HEK293 (cell line): Measurements from ENCODE around the gene PLEKHA1.

ENCODE experiments used
- CTCF ChIA-PET: fragments of 350-600 bp; formaldehyde crosslinking; extraction: SDS; loops from one replicate; lab custom pipeline; 2021; ENCODE audit warnings: antibody characterized with exemption; lab: Yijun Ruan, JAX
- POLR2A ChIA-PET: fragments of 300-600 bp; formaldehyde crosslinking; extraction: SDS; loops from one replicate; lab custom pipeline; 2020; ENCODE audit warnings: antibody characterized with exemption, inconsistent platforms; lab: Yijun Ruan, JAX
- H3K27ac ChIP-seq: fragments of 200-500 bp; sonication (Bioruptor generic); 2 replicates; pipeline ENCODE4 v1.5.1; 2014; ENCODE audit warnings: low read depth, low read length, control low read depth, inconsistent platforms; ENCODE audit errors: extremely low read depth
- H3K36me3 ChIP-seq, 2 experiments: fragments of 200-500 bp in 1 of 2; sonication (Bioruptor generic) in 1 of 2; 1 replicate in 1 of 2; 2 replicates in 1 of 2; pipeline ENCODE4 v1.5.1; 2014 to 2017; ENCODE audit warnings: inconsistent platforms in 2 of 2, low read length in 2 of 2; ENCODE audit not compliant: control insufficient read depth in 2 of 2, insufficient read depth in 1 of 2
- H3K4me1 ChIP-seq: fragments of 200-500 bp; sonication (Bioruptor generic); 2 replicates; pipeline ENCODE4 v1.5.1; 2014; ENCODE audit warnings: mild to moderate bottlenecking, low read length, inconsistent platforms; ENCODE audit not compliant: control insufficient read depth, insufficient read depth
- H3K4me3 ChIP-seq: 2 replicates; pipeline ENCODE4 v1.5.1; 2011; ENCODE audit warnings: low read depth, mild to moderate bottlenecking, control low read depth, low read length, moderate library complexity
- H3K9me3 ChIP-seq: fragments of 200-500 bp; sonication (Bioruptor generic); 2 replicates; pipeline ENCODE4 v1.5.1; 2014; ENCODE audit warnings: low read depth, low read length, inconsistent platforms; ENCODE audit not compliant: control insufficient read depth, insufficient read depth
- CTCF ChIP-seq: fragments of 450-650 bp; formaldehyde crosslinking; IDR thresholded peaks from 2 replicates; pipeline ENCODE4 v1.5.1; 2016; ENCODE audit warnings: missing biosample characterization, missing genetic modification characterization
- GLIS2 ChIP-seq: fragments of 450-650 bp; formaldehyde crosslinking; IDR thresholded peaks from 2 replicates; pipeline ENCODE4 v1.5.1; 2016; ENCODE audit warnings: missing biosample characterization, missing genetic modification characterization
- KLF17 ChIP-seq: fragments of 450-650 bp; formaldehyde crosslinking; IDR thresholded peaks from 2 replicates; pipeline ENCODE4 v1.5.1; 2016; ENCODE audit warnings: missing biosample characterization, missing genetic modification characterization
- PRDM10 ChIP-seq: fragments of 450-650 bp; formaldehyde crosslinking; IDR thresholded peaks from 2 replicates; pipeline ENCODE4 v1.5.1; 2016; ENCODE audit warnings: missing biosample characterization, missing genetic modification characterization
- REPIN1 ChIP-seq: fragments of 450-650 bp; formaldehyde crosslinking; IDR thresholded peaks from 2 replicates; pipeline ENCODE4 v1.5.1; 2017; ENCODE audit warnings: missing biosample characterization, missing genetic modification characterization, low read depth
- ZBTB11 ChIP-seq: fragments of 450-650 bp; formaldehyde crosslinking; conservative IDR thresholded peaks from 2 replicates; pipeline ENCODE4 v1.5.1; 2016; ENCODE audit warnings: low read depth, missing biosample characterization, missing genetic modification characterization
- ZBTB17 ChIP-seq: fragments of 450-650 bp; formaldehyde crosslinking; IDR thresholded peaks from 2 replicates; pipeline ENCODE4 v1.5.1; 2016; ENCODE audit warnings: missing biosample characterization, missing genetic modification characterization
- ZBTB21 ChIP-seq: fragments of 450-650 bp; formaldehyde crosslinking; IDR thresholded peaks from 2 replicates; pipeline ENCODE4 v1.5.1; 2017; ENCODE audit warnings: missing biosample characterization, missing genetic modification characterization
- ZBTB26 ChIP-seq: fragments of 450-650 bp; formaldehyde crosslinking; optimal IDR thresholded peaks from 2 replicates; pipeline ENCODE3; 2016; ENCODE audit warnings: missing biosample characterization, mild to moderate bottlenecking, missing genetic modification characterization
- ZBTB8A ChIP-seq: fragments of 450-650 bp; formaldehyde crosslinking; IDR thresholded peaks from 2 replicates; pipeline ENCODE4 v1.5.1; 2016; ENCODE audit warnings: missing biosample characterization, missing genetic modification characterization
- ZNF146 ChIP-seq: fragments of 450-650 bp; formaldehyde crosslinking; IDR thresholded peaks from 2 replicates; pipeline ENCODE4 v1.5.1; 2016; ENCODE audit warnings: missing biosample characterization, missing genetic modification characterization
- ZNF16 ChIP-seq: fragments of 450-650 bp; formaldehyde crosslinking; IDR thresholded peaks from 2 replicates; pipeline ENCODE4 v1.5.1; 2016; ENCODE audit warnings: low read depth, missing biosample characterization, missing genetic modification characterization
- ZNF184 ChIP-seq: fragments of 450-650 bp; IDR thresholded peaks from 2 replicates; pipeline ENCODE4 v1.5.1; 2018; ENCODE audit warnings: missing biosample characterization, mild to moderate bottlenecking, missing genetic modification characterization
- ZNF302 ChIP-seq: fragments of 450-650 bp; formaldehyde crosslinking; IDR thresholded peaks from 2 replicates; pipeline ENCODE4 v1.5.1; 2016; ENCODE audit warnings: missing biosample characterization, missing genetic modification characterization, low read depth
- ZNF571 ChIP-seq: fragments of 450-650 bp; formaldehyde crosslinking; IDR thresholded peaks from 2 replicates; pipeline ENCODE4 v1.5.0; 2017; ENCODE audit warnings: missing biosample characterization, missing genetic modification characterization
- ZNF596 ChIP-seq: fragments of 450-650 bp; IDR thresholded peaks from 2 replicates; pipeline ENCODE4 v1.5.0; 2018; ENCODE audit warnings: missing biosample characterization, mild to moderate bottlenecking, missing genetic modification characterization, moderate library complexity

Gene PLEKHA1

GRCh38 chr10:122459561-122460273, 85.2 kb downstream of the PLEKHA1 start:
- Histone ChIP-seq H3K4me3 (no peak overlapping the region), H3K4me1 (peaks cover 2% of the 10 kb centered on the region; the same call in 1 of the 2 replicates)
- CTCF ChIA-PET, result no interaction called here
- TF ChIP-seq ZBTB17 (tag by site-specific recombination) (no peak), CTCF (tag by site-specific recombination) (no peak), PRDM10 (peak; percentile 97)
- TF ChIP-seq, all 188 proteins: peak for 1
- no peaks in the 10 kb centered on the region for H3K36me3 ChIP-seq
- POLR2A ChIA-PET, result no interaction called here
- no peaks in the 10 kb centered on the region for H3K9me3 ChIP-seq
- no peak overlapping the region for H3K27ac ChIP-seq

- Histone ChIP-seq H3K36me3 (no peaks in the 10 kb centered on the region), H3K4me1 (peaks cover 2% of the 10 kb centered on the region; the same call in 1 of the 2 replicates), H3K4me3 (peak overlapping the region; percentile 39), H3K9me3 (no peaks in the 10 kb centered on the region), H3K27ac (peak overlapping the region; percentile 37; the same call in 1 of the 2 replicates)
- ChIA-PET POLR2A (no interaction called here), CTCF (no interaction called here)
- TF ChIP-seq ZNF184 (tag by site-specific recombination), result no peak
- TF ChIP-seq ZNF146, result no peak
- TF ChIP-seq ZNF571 (tag by site-specific recombination), result no peak
- no peak for TF ChIP-seq ZBTB21 (tag by site-specific recombination)
- TF ChIP-seq GLIS2 (tag by site-specific recombination), result peak; percentile 40; the same call in 1 of the 2 replicates
- 0 out of 2 replicates have a peak, but pooled peaks have one; percentile 11 for TF ChIP-seq ZBTB8A
- TF ChIP-seq ZNF596 (tag by site-specific recombination), result no peak
- no peak for TF ChIP-seq ZBTB11
- TF ChIP-seq REPIN1 (tag by site-specific recombination), result no peak
- no peak for TF ChIP-seq ZNF16
- no peak for TF ChIP-seq ZNF302 (tag by site-specific recombination)
- TF ChIP-seq ZBTB26 (tag by site-specific recombination), result peak; percentile 30
- TF ChIP-seq KLF17 (tag by site-specific recombination), result no peak
These were observed 86.4 kb downstream of the PLEKHA1 start for GRCh38 chr10:122460891-122461293.
